Lung microvascular endothelial cell (primary cell): ENCODE measurements around the gene DHRSX. TPM values are rescaled to one million over a fixed set of nuclear protein-coding genes. Genes with fewer than 3 reads are reported as not detected.
"Not testable (repeated sequence)": the region's sequence is repeated elsewhere in the genome, so short reads cannot be mapped to it uniquely, and the experiment has no call there.

Source experiments
- DNase-seq, 2 donors: peaks; one replicate each; pipeline versions ENCODE4 v3.0.0 to v3.0.0-alpha.2; 2010; ENCODE audit warnings: low read depth in 2 of 2
- total RNA-seq: library from RNA; depleted of rRNA; stranded (reverse); fragments of >200 nt; gene quantifications from 2 replicates; pipeline ENCODE4 v1.2.1, GENCODE V29; 2014

DHRSX gene
- total RNA-seq, 1 donor from 2014 or later: 23.6 TPM

GRCh38 chrX:2351999-2352995, 148.5 kb downstream of the DHRSX start:
- DNase-seq: peak; percentile 20 to 63

- peak in 1 of 2 donors; percentile 61 for DNase-seq
These were observed 149.5 kb downstream of the DHRSX start for GRCh38 chrX:2351321-2351720.

GRCh38 chrX:2350703-2351102, 150.1 kb downstream of the DHRSX start:
- not testable (repeated sequence) for DNase-seq

DNA sequence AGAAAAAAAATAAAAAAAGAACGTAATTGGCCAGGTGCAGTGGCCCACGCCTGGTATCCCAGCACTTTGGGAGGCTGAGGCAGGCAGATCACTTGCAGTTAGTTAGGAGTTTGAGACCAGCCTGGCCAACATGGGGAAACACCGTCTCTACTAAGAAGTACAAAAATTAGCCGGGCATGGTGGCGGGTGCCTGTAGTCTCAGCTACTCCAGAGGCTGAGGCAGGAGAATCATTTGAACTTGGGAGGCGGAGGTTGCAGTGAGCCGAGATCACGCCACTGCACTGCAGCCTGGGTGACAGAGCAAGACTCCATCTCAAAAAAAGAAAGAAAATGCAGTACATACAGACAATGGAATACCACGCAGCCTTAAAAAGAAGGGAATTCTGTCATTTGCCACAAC, 150.7 kb downstream of the DHRSX start:
- DNase-seq: not testable (repeated sequence)

DNA sequence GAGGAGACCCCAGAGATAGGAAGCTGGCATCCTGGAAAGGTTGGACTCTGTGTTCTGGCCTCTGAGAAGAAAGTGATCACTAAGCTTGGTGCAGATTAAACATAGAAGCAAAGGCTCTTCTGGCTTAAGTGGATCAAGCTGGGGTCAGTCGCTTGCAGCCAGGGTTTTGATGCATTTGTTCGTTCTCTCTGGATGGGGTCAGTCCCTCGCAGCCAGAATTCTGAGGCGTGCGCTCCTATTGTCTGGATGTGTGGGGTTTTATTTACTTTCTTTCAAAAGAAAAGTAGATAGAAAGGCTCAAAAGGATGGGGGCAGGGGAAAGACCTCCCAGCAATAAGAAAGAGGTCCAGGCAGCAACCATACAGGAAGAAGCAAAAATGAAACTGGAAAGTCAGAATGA, 152.6 kb downstream of the DHRSX start:
- DNase-seq: no peak

- DNase-seq: no peak
These were observed 154.6 kb downstream of the DHRSX start for GRCh38 chrX:2346158-2346557.

- no peak for DNase-seq
These were observed 155.2 kb downstream of the DHRSX start for GRCh38 chrX:2345562-2345961.

- DNase-seq: no peak
These were observed 157.4 kb downstream of the DHRSX start for GRCh38 chrX:2343413-2343812.

- no peak for DNase-seq
These were observed 157.9 kb downstream of the DHRSX start for GRCh38 chrX:2342874-2343273.

DNA sequence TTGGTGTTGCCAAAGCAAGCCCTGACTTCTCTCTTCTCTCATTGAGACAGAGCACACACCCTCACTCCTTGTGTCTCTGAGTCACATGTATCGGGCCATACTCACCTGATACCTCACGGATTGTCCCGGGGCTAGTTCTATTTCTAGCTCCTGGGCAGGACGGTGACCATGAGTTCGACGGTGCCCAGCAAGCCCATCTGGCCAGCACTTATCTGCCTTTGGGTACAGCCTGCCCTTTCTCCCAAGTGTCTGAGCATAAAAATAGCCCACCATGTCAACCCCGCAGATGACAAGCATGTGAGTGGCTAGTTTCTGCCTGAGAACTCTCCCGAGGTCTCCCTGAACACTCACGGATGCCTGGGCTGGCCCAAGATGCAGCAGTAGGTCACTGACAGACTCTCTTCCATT, 158.5 kb downstream of the DHRSX start:
- no peak for DNase-seq

DNA sequence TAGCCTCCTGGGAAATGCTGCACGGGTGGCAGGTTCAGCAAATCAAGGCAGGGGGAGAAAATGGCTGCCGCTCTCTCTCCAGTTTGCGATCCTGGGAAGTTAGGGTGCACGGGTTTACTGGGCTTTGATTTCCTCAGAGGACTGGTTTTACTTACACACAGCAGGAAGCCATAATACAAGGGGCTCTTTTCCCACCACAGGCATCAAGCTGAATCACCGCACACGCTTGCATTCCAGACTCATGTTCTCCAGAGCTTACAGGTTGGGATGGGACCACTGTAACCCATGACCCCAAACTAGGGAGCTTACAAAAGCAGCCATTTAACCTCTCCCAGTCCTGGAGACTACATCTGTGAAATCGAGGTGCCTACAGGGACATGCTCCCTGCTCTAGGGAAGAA, 159.8 kb downstream of the DHRSX start:
- no peak for DNase-seq

GRCh38 chrX:2336181-2336580, 164.6 kb downstream of the DHRSX start:
- DNase-seq: no peak

DNA sequence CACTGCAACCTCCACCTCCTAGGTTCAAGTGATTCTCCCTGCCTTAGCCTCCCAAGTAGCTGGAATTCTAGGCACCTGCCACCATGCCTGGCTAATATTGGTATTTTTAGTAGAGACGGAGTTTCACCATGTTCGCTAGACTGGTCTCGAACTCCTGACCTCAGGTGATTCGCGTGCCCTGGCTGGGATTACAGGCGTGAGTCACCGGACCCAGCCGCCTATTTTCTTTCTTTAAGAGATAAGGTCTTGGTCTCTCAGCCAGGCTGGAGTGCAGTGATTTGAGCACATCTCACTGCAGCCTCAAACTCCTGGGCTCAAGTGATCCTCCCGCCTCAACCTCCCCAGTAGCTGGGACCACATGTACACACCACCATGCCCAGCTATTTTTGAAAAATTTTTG, 166.5 kb downstream of the DHRSX start:
- no peak for DNase-seq

- no peak for DNase-seq
These were observed 168.5 kb downstream of the DHRSX start for GRCh38 chrX:2332252-2332651.

- no peak for DNase-seq
These were observed 169.9 kb downstream of the DHRSX start for GRCh38 chrX:2330910-2331309.

DNA sequence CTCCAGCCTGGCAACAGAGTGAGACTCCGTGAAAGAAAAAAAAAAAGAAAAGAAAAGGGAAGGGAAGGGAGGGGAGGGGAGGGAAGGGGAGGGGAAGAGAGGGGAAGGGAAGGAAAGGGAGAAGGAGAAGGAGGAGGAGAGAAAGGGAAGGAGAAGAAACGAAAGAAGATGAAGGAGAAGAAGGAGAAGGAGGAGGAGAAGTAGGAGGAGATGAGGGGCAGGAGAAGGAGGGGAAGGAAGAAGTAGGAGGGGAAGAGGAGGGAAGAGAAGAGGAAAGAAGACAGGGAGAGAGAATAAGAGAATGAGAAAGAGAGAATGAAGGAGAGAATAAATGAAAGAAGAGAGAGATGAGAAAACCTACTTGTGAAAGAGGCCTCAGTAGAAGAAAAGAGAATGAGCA, 170.3 kb downstream of the DHRSX start:
- no peak for DNase-seq

DNA sequence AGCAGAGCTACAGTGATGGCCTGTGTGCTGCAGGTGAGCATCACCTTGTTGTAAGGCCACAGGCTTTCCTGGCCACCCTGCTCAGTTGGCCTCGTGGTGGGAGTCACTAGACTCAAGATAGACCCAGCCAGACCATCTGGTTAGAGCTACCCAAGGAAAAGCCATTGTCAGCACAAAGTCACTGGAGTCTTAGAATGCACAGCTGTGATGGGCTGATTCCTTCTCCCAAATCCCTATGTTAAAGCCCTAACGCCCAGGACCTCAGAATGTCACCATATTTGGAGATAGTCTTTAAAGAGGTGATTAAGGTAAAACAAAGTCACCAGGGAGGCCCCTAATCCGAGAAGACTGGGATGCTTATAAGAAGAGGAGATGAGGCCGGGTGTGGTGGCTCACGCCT, 173.4 kb downstream of the DHRSX start:
- no peak for DNase-seq

GRCh38 chrX:2325076-2325784, 175.5 kb downstream of the DHRSX start:
- DNase-seq: peak; percentile 86 to 93

GRCh38 chrX:2324151-2324550, 176.6 kb downstream of the DHRSX start:
- DNase-seq: no peak

DNA sequence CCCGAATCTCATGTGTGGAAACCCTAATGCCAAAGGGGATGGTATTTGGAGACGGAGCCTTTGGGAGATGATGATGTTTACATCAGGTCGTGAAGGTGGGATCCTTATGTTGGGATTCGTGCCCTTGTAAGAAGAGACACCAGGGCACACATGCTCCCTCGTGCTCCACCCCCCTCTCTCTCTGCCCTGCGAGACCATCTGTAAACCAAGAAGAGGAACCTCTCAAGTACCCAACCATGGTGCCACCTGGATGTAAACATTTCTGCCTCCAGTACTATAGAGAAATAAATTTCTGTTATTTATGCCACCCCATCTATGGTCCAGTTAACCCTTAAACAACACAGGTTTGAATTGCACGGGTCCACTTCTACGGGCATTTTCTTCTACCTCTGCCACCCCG, 179.4 kb downstream of the DHRSX start:
- no peak for DNase-seq

- DNase-seq: no peak
These were observed 180.0 kb downstream of the DHRSX start for GRCh38 chrX:2320580-2321327.

- DNase-seq: no peak
These were observed 180.7 kb downstream of the DHRSX start for GRCh38 chrX:2320089-2320488.
